GM19372 (cell line): ENCODE data around the gene TAOK2.
"Not testable (repeated sequence)": the region's sequence is repeated elsewhere in the genome, so short reads cannot be mapped to it uniquely, and the experiment has no call there.

ENCODE experiments used
- ATAC-seq: cut with Tn5 transposase; IDR thresholded peaks from one replicate; pipeline ENCODE4 v1.9.1; 2021; ENCODE audit warnings: mild to moderate bottlenecking, low read depth, moderate library complexity; ENCODE audit not compliant: unreplicated experiment

Gene TAOK2

DNA sequence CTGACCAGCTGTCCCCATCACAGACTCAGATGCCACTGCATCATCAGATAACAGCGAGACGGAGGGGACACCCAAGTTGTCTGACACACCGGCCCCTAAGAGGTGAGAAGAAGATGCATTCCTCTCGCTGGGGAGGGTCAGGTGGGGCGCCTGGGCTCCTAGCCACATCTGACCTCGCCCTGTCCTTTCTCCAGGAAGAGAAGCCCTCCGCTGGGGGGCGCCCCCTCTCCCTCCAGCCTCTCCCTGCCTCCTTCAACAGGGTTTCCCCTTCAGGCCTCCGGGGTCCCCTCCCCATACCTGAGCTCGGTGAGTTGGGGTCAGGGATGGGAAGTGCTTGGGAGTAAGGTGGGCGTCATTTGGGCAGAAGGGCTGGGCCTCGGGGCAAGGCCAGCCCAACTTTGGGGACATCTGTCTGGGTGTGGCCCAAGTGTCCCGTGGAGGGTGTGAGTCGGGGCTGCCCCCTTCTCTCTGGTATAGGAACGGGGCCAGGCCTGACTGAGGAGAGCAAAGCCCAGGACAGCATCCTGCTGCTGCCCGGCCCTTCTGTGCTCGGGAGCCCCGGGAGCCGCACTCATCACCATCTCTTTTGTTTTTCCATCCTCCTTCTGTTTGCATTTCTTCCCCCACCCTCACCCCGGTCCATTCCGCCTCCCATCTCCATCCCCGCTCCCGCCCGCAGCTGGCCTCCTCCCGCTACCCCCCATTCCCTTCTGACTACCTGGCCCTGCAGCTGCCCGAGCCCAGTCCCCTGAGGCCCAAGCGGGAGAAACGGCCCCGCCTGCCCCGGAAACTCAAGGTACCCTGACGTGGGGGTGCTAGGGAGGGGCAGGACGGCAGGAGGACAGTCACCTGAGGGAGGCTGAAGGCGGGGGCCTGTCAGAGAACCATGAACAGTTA, 27.3 kb downstream of the TAOK2 start:
- ATAC-seq: no peak

DNA sequence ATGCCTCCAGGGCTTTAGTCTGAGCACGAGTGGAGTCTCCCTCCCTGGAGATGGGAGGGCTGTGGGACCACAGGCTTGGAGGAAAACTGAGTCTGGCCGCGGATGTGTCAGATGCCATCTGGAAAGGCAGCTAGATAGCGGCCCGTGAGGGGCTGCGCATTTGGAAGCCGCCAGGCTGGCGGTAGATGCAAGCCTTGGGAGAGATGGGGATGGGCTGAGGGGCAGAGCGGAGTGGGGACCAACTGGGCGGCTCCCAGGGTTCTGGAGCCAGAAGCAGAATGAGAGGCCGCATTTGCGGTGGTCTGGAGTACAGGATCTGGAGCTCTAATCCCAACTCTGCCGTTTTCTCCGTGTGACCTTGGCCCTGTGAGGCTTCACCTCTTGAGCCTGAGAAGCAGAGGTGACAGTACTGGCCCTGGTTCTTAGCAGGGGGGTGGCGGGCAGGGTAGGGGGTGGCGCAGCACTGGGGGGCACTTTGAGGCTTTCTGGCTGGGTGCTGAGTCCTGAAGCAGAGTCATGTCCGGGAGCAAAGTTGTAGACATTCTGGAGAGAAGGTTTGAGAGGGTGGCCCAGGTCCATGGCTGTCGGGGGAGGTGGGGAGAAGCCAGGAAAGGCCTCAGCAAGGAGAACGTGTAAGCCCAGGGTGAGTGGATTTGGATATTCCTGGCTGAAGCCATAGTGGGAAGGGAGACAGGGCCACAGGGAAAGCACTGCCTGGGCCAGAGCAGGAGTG, 29.1 kb downstream of the TAOK2 start:
- no peak for ATAC-seq

DNA sequence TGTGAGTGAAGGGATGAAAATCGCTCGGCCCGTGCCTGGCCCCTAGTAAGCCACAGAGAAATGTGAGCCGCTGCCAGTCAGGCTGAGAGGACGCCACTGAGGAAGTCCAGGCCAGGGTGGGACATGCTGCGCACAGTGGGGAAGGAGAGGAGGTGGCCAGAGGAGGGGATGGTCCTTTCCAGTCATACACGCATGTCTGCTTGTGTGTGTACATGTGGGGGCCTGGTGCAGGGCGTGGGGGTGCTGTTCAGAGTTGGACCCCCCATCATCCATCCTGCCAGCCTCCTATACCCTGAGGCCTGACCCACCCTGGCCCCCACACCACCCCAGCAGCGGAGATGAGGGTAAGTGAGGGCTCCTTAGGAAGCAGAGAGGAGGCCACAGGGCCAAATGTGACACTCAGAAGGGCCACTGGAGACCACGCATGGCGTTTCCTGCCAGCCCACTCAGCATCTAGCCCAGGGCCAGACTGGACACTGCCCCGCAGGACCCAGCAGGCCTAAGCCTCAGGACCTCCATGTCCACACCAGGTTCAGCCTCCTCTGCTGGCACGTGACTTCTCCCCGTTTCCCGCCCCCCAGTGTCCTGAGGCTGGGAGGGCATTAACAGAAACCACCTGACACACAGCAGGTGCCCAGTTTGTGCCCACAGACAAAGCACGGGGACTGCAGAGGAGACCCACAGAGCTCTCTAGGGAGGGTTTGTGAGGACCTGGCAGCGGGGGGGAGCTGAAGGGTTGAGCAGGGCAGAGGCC, 30.2 kb downstream of the TAOK2 start:
- no peak for ATAC-seq

DNA sequence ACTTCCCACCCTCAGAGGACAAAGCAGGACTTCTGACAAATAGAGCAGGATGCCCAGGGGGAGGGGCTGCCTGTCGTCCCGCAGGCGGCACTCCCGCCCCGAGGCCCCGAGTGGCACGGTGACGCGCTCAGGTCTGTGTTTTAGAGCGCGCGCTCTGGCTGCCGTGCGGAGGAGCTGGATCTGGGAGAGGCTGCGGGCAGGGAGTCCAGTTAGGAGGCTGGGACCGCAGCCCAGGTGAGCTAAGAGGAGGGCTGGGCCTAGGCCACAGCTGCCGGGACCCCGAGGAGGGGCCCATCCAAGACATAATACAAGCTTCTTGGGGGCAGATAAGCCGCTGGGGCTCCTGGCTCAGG, 30.7 kb downstream of the TAOK2 start:
- ATAC-seq: no peak

GRCh38 chr16:30004811-30005242, 31.2 kb downstream of the TAOK2 start:
- no peak for ATAC-seq

GRCh38 chr16:30005341-30006094, 31.9 kb downstream of the TAOK2 start:
- ATAC-seq: no peak

DNA sequence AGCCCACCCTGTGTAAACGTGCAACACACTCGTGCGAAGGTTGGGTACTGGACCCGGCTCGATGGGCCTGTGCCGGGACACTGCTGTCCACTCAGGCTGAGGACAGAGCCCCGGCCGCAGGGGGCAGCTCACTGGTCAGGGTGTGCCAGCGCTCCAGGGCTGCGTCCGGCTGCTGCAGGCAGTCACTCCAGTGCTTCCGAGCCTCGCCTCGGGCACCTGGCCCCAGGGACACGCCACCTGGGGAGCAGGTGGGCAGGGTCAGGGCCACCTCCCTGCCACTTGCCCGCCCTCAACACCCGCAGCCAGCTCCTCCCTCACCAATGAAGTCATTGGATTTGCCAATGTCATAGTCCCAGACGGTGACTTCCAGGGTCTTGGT, 32.4 kb downstream of the TAOK2 start:
- no peak for ATAC-seq

- ATAC-seq: no peak
These were observed 33.1 kb downstream of the TAOK2 start for GRCh38 chr16:30006659-30007377.

DNA sequence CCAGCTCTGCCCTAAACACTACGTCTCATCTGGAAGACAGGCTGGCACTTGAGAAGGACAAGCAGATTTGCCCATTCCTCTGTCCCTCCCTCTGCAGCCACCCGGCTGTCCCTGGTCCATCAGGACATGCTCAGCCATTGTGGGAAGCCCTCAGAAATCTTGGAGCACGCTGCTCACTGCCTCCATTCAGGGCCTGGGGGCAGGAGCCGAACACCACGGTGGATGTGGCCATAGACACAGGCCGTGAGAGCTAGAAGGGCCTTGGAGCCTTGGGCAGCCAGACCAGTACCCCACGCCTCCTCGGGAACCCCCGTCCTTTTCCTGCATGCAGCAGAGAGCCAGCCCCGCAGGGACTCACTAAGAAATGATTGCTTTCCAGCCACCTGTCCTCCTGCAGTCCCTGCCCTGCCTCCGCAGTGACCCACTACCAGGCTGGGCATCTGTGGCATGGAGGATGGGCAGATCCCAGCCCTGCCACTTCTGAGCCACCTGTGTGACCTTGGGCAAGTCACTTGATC, 33.8 kb downstream of the TAOK2 start:
- ATAC-seq: no peak

DNA sequence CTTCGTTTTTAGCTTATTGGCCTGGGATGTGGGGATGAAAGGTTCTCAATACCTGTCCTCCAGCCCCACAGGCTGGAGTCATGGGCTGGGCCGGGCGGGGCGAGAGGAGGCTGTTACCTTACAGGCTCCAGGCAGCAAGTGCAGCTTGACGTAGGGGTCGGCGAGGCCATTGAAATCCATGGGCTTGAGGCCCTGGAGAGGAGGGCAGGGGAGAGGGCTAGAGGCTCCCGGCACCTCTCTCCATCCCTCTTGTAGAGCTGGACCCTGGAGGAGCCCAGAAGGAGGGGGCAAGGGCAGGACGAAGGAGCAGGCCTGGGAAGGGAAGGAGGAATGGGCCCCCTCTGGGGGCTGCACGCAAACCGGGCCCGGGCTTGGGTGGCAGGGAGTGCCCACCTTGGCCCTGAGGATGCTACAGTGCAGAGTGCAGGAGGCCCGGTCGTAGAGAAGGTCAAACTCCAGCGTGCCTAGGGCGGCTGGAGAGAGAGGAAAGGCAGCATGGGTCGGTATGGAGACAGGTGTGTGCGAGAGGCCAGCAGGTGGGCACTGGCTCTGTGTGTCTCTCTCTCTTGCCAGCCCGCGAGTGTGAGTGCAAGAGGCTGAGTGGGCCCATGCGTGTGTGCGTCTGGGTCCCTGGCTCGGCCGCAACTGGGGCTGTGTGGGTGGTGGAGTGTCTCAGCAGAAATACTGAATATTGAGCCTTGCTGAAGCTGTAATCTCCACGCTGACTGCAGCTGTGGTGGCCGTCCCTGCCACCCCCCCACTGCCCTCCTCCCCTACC, 35.6 kb downstream of the TAOK2 start:
- ATAC-seq: no peak

GRCh38 chr16:30009990-30010843, 36.5 kb downstream of the TAOK2 start:
- no peak for ATAC-seq

DNA sequence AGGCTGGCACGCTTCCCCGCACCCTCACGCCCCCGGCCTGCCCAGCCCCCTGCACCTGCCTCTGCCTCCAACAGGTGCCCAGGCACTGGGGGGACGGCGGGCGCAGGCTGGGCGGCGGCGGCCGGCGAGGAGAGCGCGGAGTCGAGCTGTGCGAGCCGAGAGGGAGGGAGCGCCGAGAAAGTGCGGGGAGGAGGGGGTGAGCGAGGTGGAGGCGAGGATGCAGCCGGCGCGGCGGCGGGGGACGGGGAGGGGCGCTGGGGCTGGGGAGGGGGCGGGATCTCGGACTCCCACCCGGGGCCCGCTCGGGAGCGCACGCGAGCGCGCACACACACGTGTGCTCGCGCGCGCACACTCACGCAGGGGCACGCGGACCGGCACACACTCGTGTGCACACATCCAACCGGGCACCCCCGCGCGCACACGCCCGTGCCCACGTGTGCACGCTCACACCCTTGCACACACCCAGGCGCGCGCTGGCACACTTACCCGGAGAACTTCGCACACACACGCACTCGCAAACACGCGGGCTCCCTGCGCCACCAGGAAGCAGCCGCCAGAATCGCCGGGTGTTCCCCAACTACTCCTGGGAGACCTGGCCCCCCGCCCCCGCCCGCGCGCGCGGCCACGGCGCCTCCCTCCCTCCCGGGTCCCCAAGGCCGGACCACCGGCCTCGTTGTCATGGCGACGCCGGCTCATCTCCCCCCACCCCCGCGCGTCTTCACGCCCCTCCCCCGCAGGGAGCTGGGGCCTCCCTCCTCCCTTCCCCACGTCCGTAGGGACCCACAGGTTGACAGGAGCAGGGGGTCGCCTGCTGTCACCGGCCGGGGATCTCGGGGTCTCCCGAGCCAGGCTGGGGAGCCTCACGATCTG, 37.4 kb downstream of the TAOK2 start, which contains the start of gene DOC2A:
DOC2A (minus strand) TSS at position 184 of the 870 bp plus-strand sequence. CDS start 805 bp downstream, outside the sequence.
- no peak for ATAC-seq

- no peak for ATAC-seq
These were observed 38.2 kb downstream of the TAOK2 start for GRCh38 chr16:30011714-30012504.

DNA sequence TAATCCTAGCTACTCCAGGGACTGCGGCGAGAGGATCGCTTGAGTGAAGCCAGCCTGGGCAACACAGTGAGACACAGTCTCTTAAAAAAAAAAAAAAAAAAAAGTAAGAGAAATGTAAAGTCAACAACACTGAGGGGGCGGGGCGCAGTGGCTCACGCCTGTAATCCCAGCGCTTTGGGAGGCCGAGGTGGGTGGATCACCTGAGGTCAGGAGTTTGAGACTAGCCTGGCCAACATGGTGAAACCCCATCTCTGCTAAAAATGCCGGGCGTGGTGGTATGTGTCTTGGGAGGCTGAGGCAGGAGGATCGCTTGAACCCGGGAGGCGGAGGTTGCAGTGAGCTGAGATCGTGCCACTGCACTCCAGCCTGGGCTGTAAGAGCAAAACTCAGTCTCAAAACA, 38.9 kb downstream of the TAOK2 start:
- ATAC-seq: not testable (repeated sequence)

- not testable (repeated sequence) for ATAC-seq
These were observed 41.8 kb downstream of the TAOK2 start for GRCh38 chr16:30015450-30015849.
